HepG2 (cell line): ENCODE measurements around the gene GRID1. TPM values are rescaled to one million over a fixed set of nuclear protein-coding genes. Genes with fewer than 3 reads are reported as not detected.

ENCODE experiments used
- ATAC-seq: fragments of 200-7000 bp; cut with Tn5 transposase; 3 replicates; pipeline ENCODE4 v1.9.1; 2020; ENCODE audit warnings: mild to moderate bottlenecking, moderate library complexity
- BruUV-seq: library from RNA; stranded (reverse); fragments of 400-500 nt; replicated peaks from 2 replicates; lab custom pipeline; 2021; lab: Mats Ljungman, UMichigan
- CTCF ChIA-PET: fragments of 300-600 bp; formaldehyde crosslinking; extraction: SDS; loops from one replicate; lab custom pipeline; 2021; ENCODE audit warnings: low total read pairs, inconsistent platforms, low intra/inter-chr PET ratio; lab: Yijun Ruan, JAX
- POLR2A ChIA-PET: fragments of 350-600 bp; sonication (Branson Sonifier 250); formaldehyde crosslinking; loops from one replicate; lab custom pipeline; 2020; ENCODE audit warnings: antibody characterized with exemption, inconsistent platforms; lab: Yijun Ruan, JAX
- DNase-seq: peaks from one replicate; pipeline ENCODE4 v3.0.0-alpha.2; 2015; ENCODE audit warnings: low spot score
- FAIRE-seq: peaks from 3 replicates; lab custom pipeline; 2011; peaks lifted over from hg19 to GRCh38; lab: Jason Lieb, UNC
- H2AFZ ChIP-seq: one replicate; pipeline ENCODE4 v1.6.1; 2011; ENCODE audit warnings: low read length, inconsistent platforms
- H3K27ac ChIP-seq: fragments of 300-600 bp; 3 replicates; pipeline ENCODE4 v1.8.0; 2011; ENCODE audit warnings: mixed run types, mild to moderate bottlenecking, mixed read lengths, low read length, inconsistent platforms; ENCODE audit not compliant: insufficient read depth; ENCODE audit errors: extremely low read length
- H3K27me3 ChIP-seq, 2 experiments: fragments of 200-600 bp in 1 of 2; 2 replicates in 1 of 2; 3 replicates in 1 of 2; pipeline versions ENCODE4 v1.6.0 to v1.8.0; 2011; ENCODE audit warnings: low read length in 2 of 2, mild to moderate bottlenecking in 2 of 2, moderate library complexity in 2 of 2, inconsistent platforms in 1 of 2; ENCODE audit not compliant: insufficient read depth in 2 of 2, control insufficient read depth in 1 of 2
- H3K36me3 ChIP-seq, 2 experiments: fragments of 200-600 bp in 1 of 2; replicated peaks in 1 of 2; 2 replicates in 1 of 2; 3 replicates in 1 of 2; pipeline versions ENCODE4 v1.5.1 to v1.8.0; 2011; ENCODE audit warnings: low read length in 2 of 2, inconsistent platforms in 1 of 2; ENCODE audit not compliant: insufficient read depth in 2 of 2, control insufficient read depth in 1 of 2
- H3K4me1 ChIP-seq: 2 replicates; pipeline ENCODE4 v1.5.1; 2012; ENCODE audit warnings: low read length, inconsistent platforms; ENCODE audit not compliant: insufficient read depth
- H3K4me2 ChIP-seq: 2 replicates; pipeline ENCODE4 v1.6.0; 2011; ENCODE audit warnings: low read depth, low read length, inconsistent platforms
- H3K4me3 ChIP-seq, 3 experiments: fragments of 200-600 bp in 1 of 3; sonication (generic), shearing (Covaris generic) in 1 of 3; replicated peaks in 1 of 3; 2 replicates each; pipeline ENCODE4 v1.5.1; 2011 to 2016; ENCODE audit warnings: low read length in 3 of 3, inconsistent platforms in 2 of 3, low read depth in 2 of 3, mild to moderate bottlenecking in 2 of 3, control low read depth in 1 of 3, mixed read lengths in 1 of 3; ENCODE audit not compliant: insufficient read depth in 1 of 3
- H3K79me2 ChIP-seq: one replicate; pipeline ENCODE4 v1.6.1; 2011; ENCODE audit warnings: low read length, inconsistent platforms; ENCODE audit not compliant: insufficient read depth
- H3K9ac ChIP-seq: 2 replicates; pipeline ENCODE4 v1.6.0; 2011; ENCODE audit warnings: mild to moderate bottlenecking, low read depth, low read length, inconsistent platforms; ENCODE audit not compliant: insufficient read depth
- H3K9me3 ChIP-seq: 2 replicates; pipeline ENCODE4 v1.5.1; 2012; ENCODE audit warnings: mild to moderate bottlenecking, low read length
- H4K20me1 ChIP-seq: 2 replicates; pipeline ENCODE4 v1.6.0; 2011; ENCODE audit warnings: inconsistent platforms, mild to moderate bottlenecking, low read length, moderate library complexity; ENCODE audit not compliant: insufficient read depth
- E2F2 ChIP-seq: sonication (generic); formaldehyde crosslinking; IDR thresholded peaks from 2 replicates; pipeline ENCODE4 v1.4.0; 2020; ENCODE audit warnings: missing genetic modification reagents, borderline replicate concordance
- ELF3 ChIP-seq: IDR thresholded peaks from 2 replicates; pipeline ENCODE4 v1.6.1; 2016; ENCODE audit warnings: missing genetic modification reagents, missing compliant biosample characterization
- ELF4 ChIP-seq: sonication (generic); formaldehyde crosslinking; IDR thresholded peaks from 2 replicates; pipeline ENCODE4 v1.5.0; 2020; ENCODE audit warnings: missing genetic modification reagents, mild to moderate bottlenecking, moderate library complexity, borderline replicate concordance
- ZMAT3 ChIP-seq: sonication (generic); formaldehyde crosslinking; conservative IDR thresholded peaks from 2 replicates; pipeline ENCODE4 v1.7.0; 2021; ENCODE audit warnings: missing genetic modification reagents
- ZNF660 ChIP-seq: sonication (generic); formaldehyde crosslinking; IDR thresholded peaks from 2 replicates; pipeline ENCODE4 v1.5.1; 2020; ENCODE audit warnings: mild to moderate bottlenecking, low read depth, missing genetic modification reagents, borderline replicate concordance
- ZNF737 ChIP-seq: sonication (generic); formaldehyde crosslinking; IDR thresholded peaks from 2 replicates; pipeline ENCODE4 v1.5.0; 2020; ENCODE audit warnings: missing genetic modification reagents, mild to moderate bottlenecking, borderline replicate concordance
- WGBS: methylation state at CpG from one replicate; pipeline ENCODE4 v1.1.6; 2017; ENCODE audit warnings: low lambda C conversion rate; 5-methylcytosine and 5-hydroxymethylcytosine counted together
- in situ Hi-C: cut with HindIII; loops from 2 replicates; pipeline ENCODE4 v1.10.0; 2017; ENCODE audit warnings: low pct_unique_long_range_greater_than_20kb; ENCODE audit not compliant: extremely low pct_ligation_motif_present
- intact Hi-C: fragments of 100-400 bp; cut with micrococcal nuclease; formaldehyde crosslinking; loops from one replicate; pipeline ENCODE4 v1.10.0; 2022; ENCODE audit not compliant: unreplicated experiment
- polyA plus RNA-seq, 8 experiments: library from polyadenylated mRNA; depleted of rRNA in 3 of 8; stranded (reverse) in 7 of 8; unstranded in 1 of 8; fragments of >200 nt; fragmentation: Illumina TruSeq in 4 of 8; extraction: Trizol in 4 of 8; gene quantifications; 2 replicates each; pipeline versions ENCODE4 v1.2.1 to v1.2.3, GENCODE V29; 2011 to 2016; ENCODE audit warnings: low read depth in 4 of 8, missing spikeins in 1 of 8, mixed read lengths in 1 of 8; ENCODE audit not compliant: insufficient read depth in 1 of 8
- total RNA-seq, 5 experiments: library from RNA; depleted of rRNA; stranded (reverse); fragments of >200 nt; fragmentation: Illumina TruSeq; extraction: Trizol; gene quantifications; 2 replicates each; pipeline ENCODE4 v1.2.3, GENCODE V29; 2016; ENCODE audit warnings: low read depth in 1 of 5
- TF ChIP-seq, protein P1 (sequence below): fragments of 450-650 bp; IDR thresholded peaks from 2 replicates; pipeline ENCODE4 v1.6.1; 2017
- TF ChIP-seq, protein P2 (sequence below): sonication (generic); formaldehyde crosslinking; IDR thresholded peaks from 2 replicates; pipeline ENCODE4 v1.4.0; 2020; ENCODE audit warnings: mild to moderate bottlenecking, low read depth, missing genetic modification reagents
- TF ChIP-seq, protein P3 (sequence below): sonication (generic); formaldehyde crosslinking; IDR thresholded peaks from 2 replicates; pipeline ENCODE4 v1.8.0; 2022; ENCODE audit warnings: mild to moderate bottlenecking, missing genetic modification reagents, moderate library complexity

Gene GRID1
- total and polyA plus RNA-seq, 2 of the 13 experiments (the other 11 are each of a cell fraction or from before 2014, with no cell fraction given) = 0.05 TPM; not detected in 1

DNA sequence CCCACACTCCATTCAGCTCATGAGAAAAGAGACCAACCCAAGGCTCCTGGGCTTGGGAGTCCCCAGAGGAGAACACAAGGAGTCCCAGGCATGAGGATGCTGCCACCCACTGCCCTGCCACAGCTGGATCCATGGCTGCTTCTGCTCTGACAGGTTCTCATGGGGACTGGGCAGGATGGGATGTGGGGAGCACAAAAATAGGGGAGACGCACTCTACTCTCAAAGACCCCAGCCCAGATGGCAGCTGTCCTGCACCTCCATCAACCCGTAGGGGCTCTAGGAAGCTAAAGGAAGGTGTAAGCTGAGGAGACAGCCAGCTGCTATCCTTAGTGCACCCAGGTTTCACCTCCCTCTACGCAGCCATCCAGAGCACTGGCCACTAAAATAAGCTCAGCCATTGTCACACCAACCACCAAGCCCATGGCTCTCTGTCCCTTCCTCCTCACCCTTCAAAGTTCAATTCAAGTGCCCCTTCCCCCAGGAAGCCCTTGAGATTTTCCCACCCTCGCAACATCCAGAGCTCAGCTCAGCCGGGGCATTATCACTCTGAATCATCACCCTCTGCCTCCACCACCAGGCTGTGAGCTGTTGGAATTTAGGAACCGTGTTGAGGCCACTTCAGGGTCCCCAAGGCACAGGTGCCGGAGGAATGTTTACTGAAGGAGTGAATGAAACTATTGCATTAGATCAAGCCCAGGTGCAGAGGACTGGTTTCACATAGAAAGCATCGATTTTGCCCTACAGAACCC lies 142.1 kb downstream of the GRID1 start:
- Histone ChIP-seq H3K4me2 (no peak overlapping the region), H2AFZ (no peak overlapping the region), H3K9me3 (no peaks in the 10 kb centered on the region), H4K20me1 (no peaks in the 10 kb centered on the region), H3K9ac (no peak overlapping the region), H3K79me2 (no peaks in the 10 kb centered on the region), H3K36me3 (no peaks in the 10 kb centered on the region), H3K27me3 (peaks cover 0 to 4% of the 10 kb centered on the region in 2 experiments; a peak in 3 of 5 replicates), H3K4me3 (no peak overlapping the region), H3K4me1 (peaks cover 6% of the 10 kb centered on the region; the same call in 1 of the 2 replicates), H3K27ac (no peak overlapping the region)
- 8% methylated on average over 8 of the region's 8 CpGs for WGBS
- TF ChIP-seq E2F2 (CRISPR knock-in tag) = no peak
- no peak for TF ChIP-seq ELF4 (CRISPR knock-in tag)
- TF ChIP-seq ELF3 (CRISPR knock-in tag) = no peak
- TF ChIP-seq, protein P1, sequence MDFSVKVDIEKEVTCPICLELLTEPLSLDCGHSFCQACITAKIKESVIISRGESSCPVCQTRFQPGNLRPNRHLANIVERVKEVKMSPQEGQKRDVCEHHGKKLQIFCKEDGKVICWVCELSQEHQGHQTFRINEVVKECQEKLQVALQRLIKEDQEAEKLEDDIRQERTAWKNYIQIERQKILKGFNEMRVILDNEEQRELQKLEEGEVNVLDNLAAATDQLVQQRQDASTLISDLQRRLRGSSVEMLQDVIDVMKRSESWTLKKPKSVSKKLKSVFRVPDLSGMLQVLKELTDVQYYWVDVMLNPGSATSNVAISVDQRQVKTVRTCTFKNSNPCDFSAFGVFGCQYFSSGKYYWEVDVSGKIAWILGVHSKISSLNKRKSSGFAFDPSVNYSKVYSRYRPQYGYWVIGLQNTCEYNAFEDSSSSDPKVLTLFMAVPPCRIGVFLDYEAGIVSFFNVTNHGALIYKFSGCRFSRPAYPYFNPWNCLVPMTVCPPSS = no peak
- no peak for TF ChIP-seq ZNF660 (CRISPR knock-in tag)
- TF ChIP-seq ZNF737 (CRISPR knock-in tag) = no peak
- TF ChIP-seq, protein P2, sequence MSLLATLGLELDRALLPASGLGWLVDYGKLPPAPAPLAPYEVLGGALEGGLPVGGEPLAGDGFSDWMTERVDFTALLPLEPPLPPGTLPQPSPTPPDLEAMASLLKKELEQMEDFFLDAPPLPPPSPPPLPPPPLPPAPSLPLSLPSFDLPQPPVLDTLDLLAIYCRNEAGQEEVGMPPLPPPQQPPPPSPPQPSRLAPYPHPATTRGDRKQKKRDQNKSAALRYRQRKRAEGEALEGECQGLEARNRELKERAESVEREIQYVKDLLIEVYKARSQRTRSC (CRISPR knock-in tag) = no peak
- TF ChIP-seq ZMAT3 = no peak
- TF ChIP-seq, protein P3, sequence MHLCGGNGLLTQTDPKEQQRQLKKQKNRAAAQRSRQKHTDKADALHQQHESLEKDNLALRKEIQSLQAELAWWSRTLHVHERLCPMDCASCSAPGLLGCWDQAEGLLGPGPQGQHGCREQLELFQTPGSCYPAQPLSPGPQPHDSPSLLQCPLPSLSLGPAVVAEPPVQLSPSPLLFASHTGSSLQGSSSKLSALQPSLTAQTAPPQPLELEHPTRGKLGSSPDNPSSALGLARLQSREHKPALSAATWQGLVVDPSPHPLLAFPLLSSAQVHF (CRISPR knock-in tag) = no peak
- FAIRE-seq = no peak
- no peak for DNase-seq
- CTCF ChIA-PET = no interaction called here
- no peak for ATAC-seq
- intact Hi-C loops = no loop called here
- POLR2A ChIA-PET = no interaction called here
- in situ Hi-C loops = no loop called here
- no TSS peak for BruUV-seq
